RWPE1 (cell line): ENCODE results near the gene HYAL3.

ENCODE experiments used
- CTCF ChIA-PET: fragments of 350-600 bp; sonication (Branson Sonifier 250); formaldehyde crosslinking; extraction: SDS; loops from one replicate; lab custom pipeline; 2021; lab: Yijun Ruan, JAX
- POLR2A ChIA-PET: fragments of 400-600 bp; formaldehyde crosslinking; extraction: SDS; loops from one replicate; lab custom pipeline; 2020; ENCODE audit warnings: antibody characterized with exemption; ENCODE audit not compliant: low non-redundant PET; lab: Yijun Ruan, JAX
- DNase-seq: peaks from one replicate; pipeline ENCODE4 v3.0.0; 2012; ENCODE audit warnings: low spot score
- H3K27ac ChIP-seq: fragments of 450-650 bp; 2 replicates; pipeline ENCODE4 v1.5.1; 2017
- TF ChIP-seq, protein P1 (sequence below): fragments of 450-650 bp; conservative IDR thresholded peaks from 2 replicates; pipeline ENCODE4 v1.5.1; 2017; ENCODE audit warnings: low read depth, mild to moderate bottlenecking

The HYAL3 gene

DNA sequence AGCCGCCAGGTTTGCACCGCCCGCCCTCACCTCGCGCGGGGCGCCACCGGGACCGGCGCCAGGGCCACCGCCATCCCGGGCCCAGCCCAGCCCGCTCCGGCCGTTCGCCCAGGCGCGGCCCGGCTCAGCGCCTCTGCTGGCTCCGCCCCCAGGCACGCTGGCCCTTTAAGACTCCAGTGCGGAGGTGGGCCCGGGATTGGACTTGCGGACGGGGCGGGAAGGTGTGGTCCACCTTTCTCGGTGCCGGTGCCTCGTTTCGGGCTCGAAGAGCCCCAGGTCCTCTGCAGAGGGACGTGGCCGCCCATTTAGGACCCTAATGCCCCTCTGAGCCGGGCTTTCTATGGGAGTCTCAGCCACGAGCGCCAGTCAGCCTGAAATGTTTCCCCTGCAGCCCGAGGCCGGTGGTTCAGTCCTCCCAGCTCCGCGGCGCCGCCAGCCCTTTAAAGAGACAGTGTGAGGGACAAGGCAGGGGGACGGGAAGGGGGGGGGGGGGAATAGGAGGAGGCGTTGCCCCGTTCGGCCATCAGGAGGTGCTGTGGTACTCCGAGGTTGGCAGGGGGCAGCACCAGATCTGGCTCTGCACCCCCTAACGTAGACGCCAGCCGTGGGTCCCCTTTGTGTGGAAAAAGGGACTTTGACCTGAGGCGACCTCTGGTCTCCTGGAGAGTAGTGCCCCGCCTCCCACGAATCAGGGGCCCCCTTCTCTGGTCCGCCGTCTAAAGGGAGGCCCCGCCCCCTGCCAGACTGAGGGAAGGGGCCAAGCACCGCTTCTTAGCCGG lies 22.3 kb upstream of the HYAL3 start:
- H3K27ac ChIP-seq, result peak overlapping the region; percentile 97
- peak; percentile 78 for DNase-seq
- TF ChIP-seq, protein P1, sequence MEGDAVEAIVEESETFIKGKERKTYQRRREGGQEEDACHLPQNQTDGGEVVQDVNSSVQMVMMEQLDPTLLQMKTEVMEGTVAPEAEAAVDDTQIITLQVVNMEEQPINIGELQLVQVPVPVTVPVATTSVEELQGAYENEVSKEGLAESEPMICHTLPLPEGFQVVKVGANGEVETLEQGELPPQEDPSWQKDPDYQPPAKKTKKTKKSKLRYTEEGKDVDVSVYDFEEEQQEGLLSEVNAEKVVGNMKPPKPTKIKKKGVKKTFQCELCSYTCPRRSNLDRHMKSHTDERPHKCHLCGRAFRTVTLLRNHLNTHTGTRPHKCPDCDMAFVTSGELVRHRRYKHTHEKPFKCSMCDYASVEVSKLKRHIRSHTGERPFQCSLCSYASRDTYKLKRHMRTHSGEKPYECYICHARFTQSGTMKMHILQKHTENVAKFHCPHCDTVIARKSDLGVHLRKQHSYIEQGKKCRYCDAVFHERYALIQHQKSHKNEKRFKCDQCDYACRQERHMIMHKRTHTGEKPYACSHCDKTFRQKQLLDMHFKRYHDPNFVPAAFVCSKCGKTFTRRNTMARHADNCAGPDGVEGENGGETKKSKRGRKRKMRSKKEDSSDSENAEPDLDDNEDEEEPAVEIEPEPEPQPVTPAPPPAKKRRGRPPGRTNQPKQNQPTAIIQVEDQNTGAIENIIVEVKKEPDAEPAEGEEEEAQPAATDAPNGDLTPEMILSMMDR, result peak; percentile 70
- POLR2A ChIA-PET, result interaction anchor here (0.6 kb wide), 1 partner anchor 24 kb away, joined by 3 read pairs; no protein-coding TSS in a partner anchor
- CTCF ChIA-PET, result interaction anchor here (0.7 kb wide), 1 partner anchor 22 kb away, joined by 4 read pairs; no protein-coding TSS in a partner anchor

DNA sequence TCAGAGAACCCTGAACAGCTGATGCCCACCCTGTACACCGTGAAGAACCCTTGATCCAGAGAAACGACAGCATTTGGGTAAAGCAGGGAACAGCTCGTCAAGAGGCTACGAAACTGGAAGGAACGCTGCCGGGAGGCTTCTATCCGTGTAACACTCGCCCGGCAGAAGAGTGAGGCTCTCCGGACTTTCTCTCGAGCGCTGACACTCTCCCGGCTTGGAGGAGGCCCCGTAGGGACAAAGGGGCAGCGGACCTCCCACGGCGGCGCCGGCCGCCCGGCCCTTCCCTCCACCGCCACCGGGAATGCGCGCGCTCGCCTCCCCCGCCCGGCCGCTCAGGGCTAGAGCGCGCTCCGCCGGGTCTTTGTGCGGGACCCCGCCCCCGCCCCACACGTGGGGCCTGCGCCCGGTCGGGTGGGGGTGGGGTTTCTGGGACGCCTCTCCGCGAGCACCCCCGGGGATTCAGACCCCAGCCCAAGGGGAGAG lies 21.7 kb upstream of the HYAL3 start:
- CTCF ChIA-PET, result interaction anchor here (0.7 kb wide), 1 partner anchor 21 kb away, joined by 4 read pairs; no protein-coding TSS in a partner anchor

DNA sequence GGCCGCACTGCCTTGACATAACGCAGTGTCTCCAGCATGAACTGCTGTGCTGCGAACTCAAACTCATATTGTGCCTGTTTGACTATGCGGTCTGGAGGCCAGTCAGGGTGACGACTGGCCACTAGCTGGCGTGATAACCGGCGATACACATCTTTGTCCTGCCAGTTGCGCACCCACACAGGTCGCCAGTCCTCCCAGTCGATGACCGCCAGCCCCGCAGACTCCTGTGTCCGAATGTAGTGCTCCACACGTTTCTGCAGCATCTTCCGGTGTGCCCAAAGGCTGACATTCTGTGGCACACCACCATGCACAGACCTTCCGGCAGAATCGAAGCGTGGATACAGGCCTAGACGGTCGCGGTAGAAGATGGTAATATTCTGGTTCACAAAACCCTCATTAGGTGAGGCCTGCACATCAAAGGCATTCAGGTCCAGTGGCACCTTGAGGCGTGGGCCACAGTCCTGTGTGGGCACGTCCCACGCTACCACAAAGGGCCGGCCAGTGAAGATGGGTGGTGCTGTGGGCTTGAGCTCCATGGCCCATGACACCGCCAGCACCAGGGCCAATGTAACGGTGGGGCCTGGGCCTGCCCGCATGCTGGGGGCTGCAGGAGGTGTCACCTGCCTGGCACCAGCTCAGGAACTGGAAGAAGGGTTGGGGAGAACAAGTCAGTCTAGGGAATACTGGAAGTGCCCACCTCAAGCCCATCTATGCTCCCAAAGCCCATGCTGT lies 20.9 kb upstream of the HYAL3 start:
- TF ChIP-seq, protein P1, result no peak
- POLR2A ChIA-PET, result no interaction called here
- DNase-seq, result no peak
- peak overlapping the region; percentile 97 for H3K27ac ChIP-seq
- CTCF ChIA-PET, result no interaction called here

More for the DNA sequence above, 21.7 kb upstream of the HYAL3 start:
- TF ChIP-seq, protein P1, result no peak
- H3K27ac ChIP-seq, result peak overlapping the region; percentile 97
- peak; percentile 56 for DNase-seq
- POLR2A ChIA-PET, result no interaction called here

DNA sequence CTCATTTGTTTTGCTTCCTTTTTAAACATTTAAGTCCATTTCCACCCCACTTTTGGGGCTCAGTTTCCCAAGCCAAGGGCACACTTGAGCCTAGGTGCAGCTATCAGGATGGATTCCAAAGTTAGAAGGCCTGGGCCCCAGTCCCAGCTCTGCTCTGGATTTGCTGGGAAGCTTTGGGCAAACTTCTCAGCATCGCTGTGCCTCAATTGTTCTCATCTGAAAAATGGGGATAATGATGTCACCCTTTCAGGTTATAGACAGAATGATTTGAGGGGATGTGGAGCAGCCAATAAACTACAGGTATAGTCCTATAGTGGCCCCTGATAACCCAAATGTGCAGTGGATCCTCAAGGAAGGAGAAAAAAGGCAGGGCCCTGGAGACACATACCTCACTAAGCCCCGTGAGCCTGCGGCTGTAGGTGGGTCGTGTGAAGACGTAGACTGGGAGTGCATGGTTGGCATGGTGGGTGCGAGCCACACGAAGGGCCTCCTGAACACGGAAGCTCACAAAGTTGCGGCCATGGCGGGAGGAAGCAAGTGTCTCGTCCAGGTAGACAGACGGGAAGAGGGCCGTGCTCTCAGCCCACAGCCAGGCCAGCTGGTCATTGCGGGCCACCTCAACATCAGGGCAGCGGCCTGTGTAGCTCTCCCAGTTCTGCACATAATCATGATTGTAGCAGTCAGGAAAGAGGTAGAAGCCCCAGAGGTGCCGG lies 20.1 kb upstream of the HYAL3 start:
- no peak for DNase-seq
- ChIA-PET CTCF (no interaction called here), POLR2A (no interaction called here)
- TF ChIP-seq, protein P1, result no peak
- H3K27ac ChIP-seq, result peak overlapping the region; percentile 97

DNA sequence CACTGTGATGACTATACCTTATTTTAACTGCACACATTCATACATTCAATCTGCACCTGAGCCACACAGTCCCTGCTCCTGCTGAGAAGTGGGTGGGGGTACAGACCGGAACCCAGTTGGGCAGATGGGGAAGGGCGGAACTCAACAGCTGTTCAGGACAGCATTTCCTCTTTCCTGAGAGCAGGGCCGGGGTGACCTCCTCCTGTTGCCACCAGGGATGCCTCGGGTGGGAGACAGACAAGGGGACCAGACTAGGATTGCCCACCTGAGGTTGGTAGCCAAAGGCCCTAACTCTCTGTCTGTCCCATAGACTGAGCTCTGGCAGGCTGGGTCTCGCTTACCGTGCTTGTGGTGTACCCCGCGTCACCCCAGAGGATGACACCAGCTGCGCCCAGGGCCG lies 19.4 kb upstream of the HYAL3 start:
- peak overlapping the region; percentile 97 for H3K27ac ChIP-seq
- POLR2A ChIA-PET, result no interaction called here
- DNase-seq, result no peak
- TF ChIP-seq, protein P1, result no peak
- CTCF ChIA-PET, result no interaction called here

DNA sequence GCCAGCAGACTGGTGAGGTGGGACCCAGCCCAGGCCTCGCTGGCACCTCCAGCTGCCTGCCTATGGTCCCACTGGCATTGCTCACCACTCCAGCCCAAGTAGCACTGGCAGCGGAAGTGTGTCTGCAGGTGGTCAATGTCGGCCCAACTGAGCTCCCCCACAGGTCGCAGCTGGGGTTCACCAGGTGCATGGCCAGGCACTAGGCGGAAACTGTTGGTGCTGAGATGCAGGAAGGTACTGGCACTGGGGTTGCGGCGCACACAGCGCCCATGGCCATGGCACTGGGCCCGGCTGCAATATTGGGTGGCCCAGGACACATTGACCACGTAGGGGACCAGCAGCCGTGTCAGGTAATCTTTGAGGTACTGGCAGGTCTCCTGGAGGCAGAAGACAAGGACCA lies 19.0 kb upstream of the HYAL3 start:
- TF ChIP-seq, protein P1, result no peak
- no peak for DNase-seq
- peak overlapping the region; percentile 97 for H3K27ac ChIP-seq
- ChIA-PET POLR2A (no interaction called here), CTCF (no interaction called here)
